GM12873 (cell line): ENCODE measurements around the gene GJC1.

Experiments used
- CTCF ChIP-seq: IDR thresholded peaks from 2 replicates; pipeline ENCODE4 v1.5.1; 2012; ENCODE audit warnings: low read depth, mild to moderate bottlenecking, moderate library complexity, low read length, control low read depth; ENCODE audit not compliant: insufficient read depth; ENCODE audit errors: missing control alignments

The GJC1 gene

GRCh38 chr17:44842748-44843147, 12.7 kb upstream of the GJC1 start:
- no peak for TF ChIP-seq CTCF

GRCh38 chr17:44840936-44841335, 10.8 kb upstream of the GJC1 start:
- TF ChIP-seq CTCF, result no peak

GRCh38 chr17:44840274-44840673, 10.2 kb upstream of the GJC1 start:
- TF ChIP-seq CTCF, result no peak

GRCh38 chr17:44837196-44837595, 7.1 kb upstream of the GJC1 start:
- TF ChIP-seq CTCF, result no peak

- no peak for TF ChIP-seq CTCF
Observed at GRCh38 chr17:44832805-44833204, 2.7 kb upstream of the GJC1 start.

GRCh38 chr17:44831371-44831770, 1.3 kb upstream of the GJC1 start:
- TF ChIP-seq CTCF, result no peak

GRCh38 chr17:44830359-44831288, 537 bp upstream of the GJC1 start:
- TF ChIP-seq CTCF, result no peak
